NCI-H82 treated with DMSO at 0.1 percent for 48 hours (cell line): ENCODE results near the gene MAPKAPK2.
"Not testable (repeated sequence)": the region's sequence is repeated elsewhere in the genome, so short reads cannot be mapped to it uniquely, and the experiment has no call there.

Experiments used
- DNase-seq: peaks from one replicate; lab custom pipeline; 2025; ENCODE audit not compliant: unreplicated experiment; lab: John Stamatoyannopoulos, UW

MAPKAPK2 gene

DNA sequence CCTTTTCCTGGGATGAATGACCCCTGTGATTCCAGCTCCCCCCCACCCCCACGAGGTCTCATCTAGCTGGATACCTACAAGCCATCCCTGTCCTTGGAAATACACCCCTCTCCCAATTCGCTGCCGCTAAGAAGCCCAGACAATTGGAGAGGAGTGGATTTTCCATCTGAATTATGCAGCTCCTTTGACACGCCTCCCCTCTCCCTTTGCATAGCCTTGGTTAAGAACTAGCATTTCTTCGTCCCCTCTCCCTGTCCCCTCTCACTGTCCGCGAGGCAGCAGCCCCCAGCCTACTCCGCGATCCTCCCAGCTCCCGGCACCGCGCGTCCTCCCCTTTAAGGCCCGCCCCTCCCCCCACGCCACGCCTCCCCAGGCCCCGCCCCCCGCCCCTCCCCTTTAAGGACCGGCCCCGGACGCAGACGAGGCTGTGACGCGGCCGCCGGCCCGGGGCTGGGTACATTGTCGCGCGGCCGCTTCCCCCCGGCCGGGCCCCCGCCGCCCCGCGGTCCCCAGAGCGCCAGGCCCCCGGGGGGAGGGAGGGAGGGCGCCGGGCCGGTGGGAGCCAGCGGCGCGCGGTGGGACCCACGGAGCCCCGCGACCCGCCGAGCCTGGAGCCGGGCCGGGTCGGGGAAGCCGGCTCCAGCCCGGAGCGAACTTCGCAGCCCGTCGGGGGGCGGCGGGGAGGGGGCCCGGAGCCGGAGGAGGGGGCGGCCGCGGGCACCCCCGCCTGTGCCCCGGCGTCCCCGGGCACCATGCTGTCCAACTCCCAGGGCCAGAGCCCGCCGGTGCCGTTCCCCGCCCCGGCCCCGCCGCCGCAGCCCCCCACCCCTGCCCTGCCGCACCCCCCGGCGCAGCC lies at the start of gene MAPKAPK2:
TSS of gene MAPKAPK2 (plus strand) at position 428 of the 856 bp plus-strand sequence. CDS start at position 753, 325 bp downstream.
- DNase-seq = peak; percentile 60

DNA sequence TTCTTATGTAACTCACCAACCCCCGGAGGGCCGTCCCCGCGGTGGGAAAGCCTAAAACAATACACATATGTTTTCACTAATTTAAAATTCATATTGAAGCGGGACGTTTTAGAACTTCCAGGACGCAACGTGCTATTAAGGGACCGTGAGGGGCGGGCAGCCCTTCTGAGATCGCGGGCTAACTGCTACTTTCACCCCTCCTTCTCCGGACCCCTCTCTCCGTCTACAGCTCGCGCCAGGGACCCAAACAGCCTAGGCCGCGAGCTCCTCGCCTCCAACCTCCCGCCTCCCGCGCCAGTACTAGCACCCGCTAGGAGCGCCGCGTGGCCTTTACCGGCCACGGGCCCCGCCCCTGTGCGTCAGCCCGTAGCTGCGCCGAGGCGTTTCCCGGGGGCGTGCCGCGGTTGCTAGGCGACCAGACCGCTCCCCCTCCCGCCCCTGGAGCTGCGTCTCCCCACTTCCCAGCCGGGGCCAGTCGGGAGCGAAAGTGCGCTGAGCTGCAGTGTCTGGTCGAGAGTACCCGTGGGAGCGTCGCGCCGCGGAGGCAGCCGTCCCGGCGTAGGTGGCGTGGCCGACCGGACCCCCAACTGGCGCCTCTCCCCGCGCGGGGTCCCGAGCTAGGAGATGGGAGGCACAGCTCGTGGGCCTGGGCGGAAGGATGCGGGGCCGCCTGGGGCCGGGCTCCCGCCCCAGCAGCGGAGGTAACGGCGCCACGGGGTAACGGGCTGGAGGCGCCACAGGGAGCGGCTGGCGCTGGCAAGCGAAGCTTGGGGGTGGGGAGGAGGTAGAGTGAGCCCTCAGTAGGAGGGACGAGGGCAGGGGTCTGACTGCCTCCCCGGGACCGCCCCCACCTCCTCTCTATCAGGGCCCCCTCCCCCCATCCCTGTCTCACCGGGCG lies 49.4 kb upstream of the MAPKAPK2 start, which contains the start of gene DYRK3:
TSS of gene DYRK3 (plus strand) at position 457 of the 898 bp plus-strand sequence. CDS start at position 625, 168 bp downstream.
- DNase-seq = peak; percentile 85

DNA sequence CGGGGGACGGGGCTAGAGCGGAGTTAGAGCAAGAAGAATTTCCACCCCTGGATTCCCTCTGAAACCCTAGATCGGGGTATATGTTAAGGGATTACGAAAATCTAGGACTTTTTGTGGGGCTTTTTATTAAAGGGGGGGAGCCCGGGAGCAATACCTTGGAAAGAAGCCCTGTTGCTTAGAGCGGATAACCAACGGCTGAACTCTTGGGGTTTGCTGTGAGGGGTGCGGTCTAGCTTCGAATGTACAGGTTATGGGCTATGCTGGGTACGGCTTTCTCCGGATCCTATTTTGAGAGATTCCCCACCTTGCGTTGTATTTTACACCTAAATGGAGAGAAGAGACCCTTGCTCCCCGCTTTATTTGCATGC lies 48.7 kb upstream of the MAPKAPK2 start:
- DNase-seq = peak; percentile 67

DNA sequence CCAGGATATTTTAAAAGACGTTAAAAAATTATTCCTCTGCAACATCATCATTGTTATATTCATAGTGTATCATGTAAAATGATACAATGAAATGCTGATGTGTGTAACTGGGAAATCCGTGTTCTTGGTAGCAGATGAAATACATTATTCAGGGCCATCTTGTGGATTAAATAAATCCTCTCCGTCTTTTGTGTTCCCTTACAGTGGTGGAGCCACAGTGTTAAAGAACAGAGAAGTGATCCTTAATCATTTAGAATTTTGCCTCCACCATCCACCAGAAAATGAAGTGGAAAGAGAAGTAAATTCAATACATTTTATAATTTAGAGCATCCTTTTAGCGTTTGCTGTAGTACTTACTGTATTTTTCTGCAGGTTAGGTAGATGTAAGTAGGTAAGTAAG lies 48.0 kb upstream of the MAPKAPK2 start:
- DNase-seq = peak; percentile 35

DNA sequence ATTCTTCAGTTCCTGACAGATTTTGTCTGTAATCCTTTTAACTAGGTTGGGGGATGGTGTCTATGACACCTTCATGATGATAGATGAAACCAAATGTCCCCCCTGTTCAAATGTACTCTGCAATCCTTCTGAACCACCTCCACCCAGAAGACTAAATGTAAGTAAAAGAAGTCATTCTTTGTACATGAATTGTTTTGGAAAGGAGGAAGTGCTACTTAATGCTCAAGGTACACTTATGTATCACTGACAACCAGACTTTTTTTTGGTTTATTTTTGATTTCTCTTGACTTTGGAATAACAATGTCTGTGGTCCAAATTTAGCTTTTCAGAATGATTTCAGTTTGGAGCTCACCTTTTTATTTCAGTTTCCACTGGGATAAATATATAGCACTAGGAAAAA lies 47.1 kb upstream of the MAPKAPK2 start:
- DNase-seq = peak; percentile 48

DNA sequence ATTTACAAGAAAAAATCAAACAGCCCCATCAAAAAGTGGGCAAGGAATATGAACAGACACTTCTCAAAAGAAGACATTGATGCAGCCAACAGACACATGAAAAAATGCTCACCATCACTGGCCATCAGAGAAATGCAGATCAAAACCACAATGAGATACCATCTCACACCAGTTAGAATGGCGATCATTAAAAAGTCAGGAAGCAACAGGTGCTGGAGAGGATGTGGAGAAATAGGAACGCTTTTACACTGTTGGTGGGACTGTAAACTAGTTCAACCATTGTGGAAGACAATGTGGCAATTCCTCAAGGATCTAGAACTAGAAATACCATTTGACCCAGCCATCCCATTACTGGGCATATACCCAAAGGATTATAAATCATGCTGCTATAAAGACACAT lies 42.6 kb upstream of the MAPKAPK2 start:
- not testable (repeated sequence) for DNase-seq

DNA sequence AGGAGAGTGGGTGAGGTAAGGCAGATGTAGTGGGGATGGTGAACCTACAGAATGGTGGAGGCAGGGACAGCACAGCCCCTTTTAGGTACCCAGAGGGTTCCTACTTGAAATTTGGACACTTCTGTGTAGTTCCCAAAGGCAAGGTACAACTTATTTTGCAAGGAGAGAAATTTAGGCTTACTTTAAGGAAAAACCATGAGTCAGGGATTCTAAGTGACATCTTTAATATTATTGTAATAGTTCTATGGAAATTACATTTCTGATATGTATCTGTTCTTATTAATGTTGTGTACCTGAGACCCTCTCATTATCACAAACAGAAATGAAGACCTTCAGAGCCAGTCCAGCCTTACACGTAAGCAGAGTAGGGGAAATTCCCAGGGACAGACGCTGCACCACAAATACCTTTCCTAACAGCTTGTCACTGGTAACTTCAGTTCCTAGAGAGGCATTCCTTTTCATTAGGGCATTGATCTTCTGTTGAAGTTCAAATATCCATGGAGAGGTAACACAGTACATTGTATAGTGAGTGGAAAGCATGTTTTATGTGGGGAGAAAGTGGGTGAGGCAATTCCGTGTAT lies 41.5 kb upstream of the MAPKAPK2 start:
- no peak for DNase-seq

DNA sequence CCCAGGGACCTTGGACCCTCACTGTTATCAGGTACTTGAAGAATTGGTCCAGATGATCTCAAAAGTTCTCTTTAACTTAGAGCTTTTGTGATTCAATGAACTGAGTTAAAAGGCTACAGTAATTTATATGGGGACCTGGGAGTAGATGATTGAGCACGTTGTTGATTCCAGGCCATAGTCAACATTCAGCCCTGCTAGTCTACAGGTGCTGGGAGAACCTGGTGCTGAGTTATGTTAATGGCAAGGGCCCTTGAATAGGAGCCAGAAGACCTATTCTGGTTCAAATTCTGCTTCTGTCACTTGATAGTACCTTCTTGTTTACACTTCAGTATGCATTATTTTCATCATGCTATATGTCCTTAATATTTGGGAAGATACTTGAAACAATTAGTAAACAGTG lies 38.2 kb upstream of the MAPKAPK2 start:
- DNase-seq = no peak

DNA sequence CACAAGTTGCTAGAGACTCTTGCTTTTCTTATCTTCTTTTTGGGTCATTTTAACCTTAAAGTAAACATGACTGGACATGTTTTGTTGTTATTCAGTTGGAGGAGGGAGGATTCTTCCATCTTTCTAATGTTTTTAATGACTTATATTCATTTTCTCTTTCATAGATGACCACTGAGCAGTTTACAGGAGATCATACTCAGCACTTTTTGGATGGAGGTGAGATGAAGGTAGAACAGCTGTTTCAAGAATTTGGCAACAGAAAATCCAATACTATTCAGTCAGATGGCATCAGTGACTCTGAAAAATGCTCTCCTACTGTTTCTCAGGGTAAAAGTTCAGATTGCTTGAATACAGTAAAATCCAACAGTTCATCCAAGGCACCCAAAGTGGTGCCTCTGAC lies 37.5 kb upstream of the MAPKAPK2 start:
- DNase-seq = no peak

DNA sequence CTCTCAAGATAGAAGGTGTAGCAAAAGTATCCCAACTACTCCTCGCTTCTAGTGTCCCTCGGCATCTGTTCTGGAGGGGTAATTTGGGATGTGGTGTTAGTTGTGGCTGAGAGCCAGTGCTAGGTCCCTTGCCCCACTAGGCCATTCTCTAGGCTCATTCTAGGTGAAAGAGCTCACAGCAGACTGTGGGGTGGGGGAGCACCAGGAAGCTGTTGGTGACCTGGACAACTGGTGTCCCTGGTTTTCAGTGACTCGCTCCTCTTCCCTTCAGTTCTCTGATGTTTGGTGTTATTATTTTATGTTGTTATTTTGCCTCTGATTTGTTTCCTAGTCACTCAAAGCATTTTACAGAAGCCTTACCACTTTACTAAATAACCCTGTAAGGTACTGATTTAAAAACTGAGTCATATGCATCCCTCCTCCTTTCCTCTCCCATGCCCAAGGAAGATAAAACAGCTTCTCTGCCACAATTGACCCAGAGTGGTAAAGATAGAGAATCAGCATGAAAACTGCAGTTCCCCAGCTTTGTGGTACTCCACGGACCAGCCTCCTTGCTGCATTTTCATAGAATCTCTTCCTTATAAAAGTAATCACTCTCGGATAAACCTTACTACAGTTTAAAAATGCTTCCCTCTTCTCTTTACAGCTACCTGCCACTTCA lies 35.3 kb upstream of the MAPKAPK2 start:
- no peak for DNase-seq

DNA sequence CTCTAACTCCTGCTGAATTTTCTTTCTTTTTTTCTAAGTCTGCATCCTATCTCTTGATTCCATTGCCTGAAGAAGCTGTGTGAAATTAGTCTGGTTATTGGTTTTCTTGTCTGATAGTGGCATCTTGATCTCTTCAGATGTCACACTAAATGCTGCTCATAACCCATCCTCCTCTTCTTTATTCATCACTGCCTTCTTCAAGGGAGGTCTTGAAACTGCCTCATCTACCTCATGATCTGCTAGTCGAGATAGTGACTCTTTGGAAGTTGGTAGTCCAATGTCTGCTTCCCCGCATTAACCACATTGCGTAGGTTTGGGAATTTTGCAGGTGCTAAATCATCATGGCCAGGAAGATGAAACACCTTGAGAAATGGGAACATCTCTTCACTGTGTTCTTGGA lies 33.7 kb upstream of the MAPKAPK2 start:
- DNase-seq = no peak

DNA sequence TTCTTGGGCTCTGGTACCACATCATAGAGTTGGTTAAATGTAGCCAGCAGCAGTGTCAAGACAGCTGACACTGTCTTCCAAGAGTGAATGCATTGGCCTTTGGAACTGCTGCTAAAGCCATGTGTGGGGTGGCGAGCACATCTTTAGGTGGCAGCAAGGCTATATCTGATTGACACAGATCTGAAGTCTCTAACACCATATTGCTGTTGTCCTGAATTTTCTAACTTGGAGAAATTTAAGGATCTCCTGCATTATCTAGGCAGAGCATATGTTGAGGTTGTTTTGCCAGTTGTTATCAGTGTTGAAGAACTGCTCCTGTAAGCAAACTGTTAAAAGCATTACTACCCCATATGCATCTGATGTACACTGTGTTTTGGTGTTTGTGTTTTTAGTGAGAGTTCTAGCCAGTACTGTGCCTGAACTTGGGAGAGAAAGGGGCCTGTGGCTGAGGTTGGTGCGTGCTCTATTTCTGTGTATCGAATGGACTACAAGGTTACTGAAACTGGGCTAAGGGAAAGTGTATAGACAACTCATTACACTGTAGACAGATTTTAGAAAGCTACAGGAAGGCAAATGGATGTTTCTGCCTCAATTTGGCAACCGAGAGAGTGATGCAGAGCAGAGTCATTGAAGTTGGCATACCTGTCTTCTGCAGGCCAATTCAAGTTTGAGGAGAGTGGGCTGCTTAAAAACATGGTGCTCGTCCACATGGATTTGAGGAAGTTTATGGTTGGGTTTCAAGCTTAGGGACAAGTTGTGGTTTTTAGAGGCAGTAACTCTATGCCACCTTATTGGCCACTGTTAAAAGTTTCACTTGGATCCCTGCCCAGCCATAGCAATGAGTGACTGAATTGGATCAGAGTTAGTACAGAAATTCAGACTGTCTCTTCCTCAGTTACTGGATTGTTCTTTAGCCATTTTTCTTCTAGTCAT lies 32.5 kb upstream of the MAPKAPK2 start:
- DNase-seq = no peak

DNA sequence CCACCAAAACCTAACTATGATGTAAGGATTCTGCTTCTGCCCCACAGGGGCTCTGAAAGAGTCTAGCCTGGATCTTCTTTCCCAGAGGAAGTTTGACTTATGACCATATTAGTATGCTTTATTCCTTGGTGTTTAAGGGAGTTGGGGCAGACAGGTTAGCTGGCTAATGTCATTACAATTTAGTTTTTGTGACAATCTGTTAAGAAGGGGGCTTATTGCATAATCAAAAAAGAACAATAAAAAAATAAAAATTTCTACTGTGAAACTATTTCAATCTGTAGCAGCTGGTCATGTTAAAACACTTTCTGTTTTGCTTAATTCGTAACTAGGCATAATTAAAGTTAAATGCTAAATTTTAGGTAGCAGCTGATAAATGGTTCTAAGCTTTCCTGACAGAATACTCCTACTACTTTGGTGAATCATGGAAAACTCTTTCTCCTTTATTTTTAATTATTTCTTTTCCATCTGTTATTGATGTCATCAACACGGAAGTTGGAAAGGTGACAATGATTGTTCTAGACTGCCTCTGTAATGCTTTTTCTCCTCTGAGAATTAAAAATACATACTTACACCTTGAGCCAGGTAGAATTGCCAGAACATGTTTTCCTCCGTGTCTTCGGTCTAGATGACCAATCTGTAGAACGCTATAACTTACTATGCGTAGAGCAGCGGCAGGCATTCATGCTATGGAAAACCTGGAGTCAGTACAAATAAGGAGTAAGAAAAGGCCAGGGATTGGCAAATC lies 30.8 kb upstream of the MAPKAPK2 start:
- no peak for DNase-seq

DNA sequence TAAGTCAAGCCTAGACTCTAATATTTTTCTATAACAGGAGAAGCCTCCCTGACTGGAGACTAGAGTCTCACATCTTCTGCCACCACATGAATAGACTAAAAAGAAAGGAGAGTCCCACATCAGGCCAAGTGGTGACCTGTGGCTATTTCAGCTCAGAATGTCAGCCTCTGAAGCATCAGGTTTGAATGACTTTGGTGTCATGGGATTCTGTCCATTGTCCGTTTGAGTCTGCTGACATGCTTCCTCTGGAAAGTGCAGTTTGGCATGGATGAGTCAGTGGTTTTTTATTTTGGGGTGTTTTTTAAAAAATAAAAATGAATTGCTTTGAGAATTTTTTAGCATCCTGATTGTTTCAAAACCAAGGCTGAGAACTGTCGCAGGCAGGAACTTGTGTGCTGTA lies 29.9 kb upstream of the MAPKAPK2 start:
- DNase-seq = no peak

DNA sequence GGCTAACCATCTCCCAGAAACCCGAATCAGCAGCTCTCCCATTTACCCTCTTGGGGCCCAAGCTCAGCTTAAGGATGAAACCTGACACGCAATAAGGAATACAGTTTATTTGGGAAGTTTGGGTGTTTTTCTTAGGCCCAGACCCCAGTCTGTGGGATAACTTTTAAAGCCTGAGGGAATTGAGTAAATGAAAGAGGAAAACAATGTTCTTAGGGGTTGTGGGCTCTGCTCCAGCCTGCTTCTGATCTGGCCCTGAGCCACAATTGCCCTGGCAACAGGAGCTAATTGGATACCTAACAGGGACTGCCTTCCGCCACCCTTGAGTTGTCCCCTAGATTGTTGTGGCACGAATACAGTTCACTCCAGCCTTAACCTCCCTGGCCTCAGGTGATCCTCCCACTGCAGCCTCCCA lies 29.2 kb upstream of the MAPKAPK2 start:
- DNase-seq = peak; percentile 53

DNA sequence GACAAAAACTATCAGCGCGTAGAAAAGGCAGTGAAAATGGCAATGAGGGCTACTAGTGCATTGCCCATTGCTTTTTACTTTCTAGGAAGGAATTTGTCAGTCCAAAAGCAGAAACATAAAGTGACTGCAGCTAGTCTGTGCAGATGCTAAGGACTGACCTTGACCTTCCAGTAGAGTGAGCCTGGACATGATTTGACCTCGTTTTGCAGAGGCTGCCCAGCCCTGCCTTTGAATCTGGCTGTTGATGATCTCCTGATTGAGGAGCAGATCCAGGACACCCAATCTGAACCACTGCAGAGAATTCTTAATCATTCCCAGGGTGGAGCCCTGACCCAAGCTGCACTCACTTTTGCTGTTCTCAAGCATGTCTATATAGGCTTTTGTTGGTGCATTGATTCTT lies 27.8 kb upstream of the MAPKAPK2 start:
- DNase-seq = no peak

DNA sequence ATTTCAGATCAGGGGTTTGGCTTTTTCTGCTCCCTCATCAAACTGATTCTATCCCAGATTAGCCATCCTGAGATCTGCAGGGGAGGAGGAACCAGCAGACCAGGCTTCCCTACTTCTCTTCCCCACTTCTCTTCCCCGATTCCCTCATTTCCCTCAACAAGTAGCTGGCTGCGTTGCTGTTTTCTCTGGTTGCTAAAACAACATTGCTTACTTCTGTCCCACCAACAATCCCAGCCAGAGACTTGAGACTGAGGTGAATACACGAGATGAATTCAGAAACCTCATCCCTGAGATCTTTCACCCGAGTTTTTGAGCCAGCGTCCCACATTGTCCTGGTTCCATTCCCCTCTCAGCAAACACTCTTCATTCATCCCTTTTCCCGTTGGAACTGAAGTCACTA lies 27.0 kb upstream of the MAPKAPK2 start:
- no peak for DNase-seq

DNA sequence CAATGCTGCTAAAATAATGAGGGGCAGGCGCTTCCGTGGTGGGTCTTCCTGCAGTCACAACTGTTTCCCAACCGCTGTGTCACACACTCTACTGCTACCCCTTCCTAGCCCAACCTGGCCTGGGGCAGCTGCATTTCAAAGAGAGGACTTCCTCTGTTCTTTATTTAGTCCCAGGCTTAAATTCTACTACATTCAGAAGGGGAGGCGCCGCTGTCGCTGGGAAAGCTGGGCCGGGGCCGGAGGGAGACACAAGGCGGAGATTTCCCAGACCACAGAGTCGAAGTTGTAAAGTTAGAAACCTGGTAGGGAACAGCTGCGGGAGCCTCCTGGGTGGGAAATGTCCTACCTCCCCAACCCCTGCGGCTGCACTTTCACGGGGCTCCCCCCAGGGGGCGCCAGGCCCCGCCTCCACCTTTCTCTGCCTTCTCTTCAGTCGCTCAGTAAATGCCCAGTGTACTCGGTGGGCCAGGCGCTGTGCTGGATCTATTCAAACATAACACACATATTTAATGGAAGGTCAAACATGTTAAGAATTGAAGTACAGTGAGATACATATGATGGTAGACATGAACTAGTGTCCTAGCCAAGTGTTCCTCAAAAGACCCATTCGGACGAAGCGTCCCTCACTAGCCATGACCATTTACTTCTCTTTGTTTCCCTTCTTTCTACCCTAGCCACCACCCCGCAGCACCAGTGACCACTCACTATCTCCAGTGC lies 26.3 kb upstream of the MAPKAPK2 start:
- no peak for DNase-seq

DNA sequence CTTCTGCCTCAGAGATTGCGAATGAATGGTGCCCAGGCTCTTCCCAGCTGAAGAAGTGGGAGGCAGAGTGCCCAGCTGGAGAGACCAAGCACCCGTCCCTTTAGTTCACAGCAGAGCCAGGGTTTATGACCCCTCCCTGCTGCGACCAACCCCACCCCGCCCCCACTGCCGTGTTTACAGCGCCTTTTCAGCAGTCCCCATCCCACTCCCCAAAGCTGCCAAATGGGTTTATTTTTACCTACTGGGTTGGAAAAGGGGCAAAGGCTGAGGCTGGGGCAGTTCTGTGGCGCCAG lies 25.8 kb upstream of the MAPKAPK2 start:
- no peak for DNase-seq
